ENCODE data around the gene DCUN1D3.
"Not testable (repeated sequence)": the region's sequence is repeated elsewhere in the genome, so short reads cannot be mapped to it uniquely, and the experiment has no call there.

Gene DCUN1D3

GRCh38 chr16:20860995-20861394 lies 39.2 kb downstream of the DCUN1D3 start:
- DNase-seq, result not testable (repeated sequence)

- DNase-seq, result no peak
Observed at GRCh38 chr16:20860361-20860760, 39.8 kb downstream of the DCUN1D3 start.

- no peak for DNase-seq
Observed at GRCh38 chr16:20859699-20860098, 40.5 kb downstream of the DCUN1D3 start.

GRCh38 chr16:20859229-20859628 lies 40.9 kb downstream of the DCUN1D3 start:
- no peak for DNase-seq

GRCh38 chr16:20857281-20857680 lies 42.9 kb downstream of the DCUN1D3 start:
- DNase-seq, result no peak

GRCh38 chr16:20854963-20855362 lies 45.2 kb downstream of the DCUN1D3 start:
- no peak for DNase-seq

GRCh38 chr16:20853981-20854620 lies 46.1 kb downstream of the DCUN1D3 start:
- no peak for DNase-seq

GRCh38 chr16:20853143-20853542 lies 47.0 kb downstream of the DCUN1D3 start:
- no peak for DNase-seq

GRCh38 chr16:20851601-20852000 lies 48.6 kb downstream of the DCUN1D3 start:
- DNase-seq, result no peak

- DNase-seq, result no peak
Observed at GRCh38 chr16:20850981-20851380, 49.2 kb downstream of the DCUN1D3 start.

- peak; percentile 57 for DNase-seq
Observed at GRCh38 chr16:20849589-20850390, 50.4 kb downstream of the DCUN1D3 start.

- DNase-seq, result no peak
Observed at GRCh38 chr16:20847550-20847949, 52.6 kb downstream of the DCUN1D3 start.

GRCh38 chr16:20846551-20846950 lies 53.6 kb downstream of the DCUN1D3 start:
- DNase-seq, result no peak

- no peak for DNase-seq
Observed at GRCh38 chr16:20846030-20846429, 54.1 kb downstream of the DCUN1D3 start.

- DNase-seq, result no peak
Observed at GRCh38 chr16:20844588-20844987, 55.6 kb downstream of the DCUN1D3 start.

- no peak for DNase-seq
Observed at GRCh38 chr16:20844054-20844453, 56.1 kb downstream of the DCUN1D3 start.

- no peak for DNase-seq
Observed at GRCh38 chr16:20839504-20839903, 60.7 kb downstream of the DCUN1D3 start.

GRCh38 chr16:20838240-20838639 lies 61.9 kb downstream of the DCUN1D3 start:
- no peak for DNase-seq

- DNase-seq, result no peak
Observed at GRCh38 chr16:20833086-20833485, 67.1 kb downstream of the DCUN1D3 start.

- no peak for DNase-seq
Observed at GRCh38 chr16:20830372-20830771, 69.8 kb downstream of the DCUN1D3 start.

- DNase-seq, result no peak
Observed at GRCh38 chr16:20829536-20829935, 70.6 kb downstream of the DCUN1D3 start.

- DNase-seq, result no peak
Observed at GRCh38 chr16:20826039-20826566, 74.1 kb downstream of the DCUN1D3 start.

GRCh38 chr16:20822521-20823325 lies 77.4 kb downstream of the DCUN1D3 start:
- DNase-seq, result no peak

All from activated gamma-delta T cell treated with Interleukin-2 at 50 U/mL for 16 hours (primary cell).